Heart left ventricle (tissue), 13 donors: ENCODE results near the gene ISM1.

Experiments
- CTCF ChIP-seq, 12 donors: fragments of 200-600 bp; sonication (generic) in 4 of 12; IDR thresholded peaks; one replicate each; pipeline versions ENCODE4 v1.5.0 to v1.8.0; 2018 to 2022; ENCODE audit warnings: antibody characterized with exemption in 12 of 12, mild to moderate bottlenecking in 5 of 12
- POLR2A ChIP-seq, 2 donors: fragments of 450-650 bp; IDR thresholded peaks; one replicate each; pipeline ENCODE4 v1.6.1; 2017; ENCODE audit warnings: antibody characterized with exemption in 2 of 2, mild to moderate bottlenecking in 2 of 2, moderate library complexity in 2 of 2
- donor health status: ischemic (EF 13 %, LVEDD 7.1; RV severe dilation, severe dysfunction).
- donor health status: DM: no; HTN: yes; CAD: no.
- donor health status: DM: no; HTN: no; CAD: no.
- donor health status: ischemic (EF 25% LVEDD 6.9; RV normal size, moderate dysfunction).
- donor health status: ischemic (EF 25% LVEDD 5.7; RV mildly dilated, moderate dysfunction).
- donor health status: ischemic (EF 35%, LVEDD 5.7; RV mildly dilated, moderate dysfunction).
- donor health status: nonischemic (EF 11% LVEDD 7.7; RV severe dilation, severe dysfunction).
- donor health status: DM: yes; HTN: yes; CAD: no.
- donor health status: PGD.
- donor health status: ischemic (EF 29% LVEDD 5.4; RV normal size, mild dysfunction).
- donor health status: nonischemic (EF 23%, LVEDD 6.1; RV moderate dilation, normal function).

GRCh38 chr20:13262302-13262650 lies 41.2 kb downstream of the ISM1 start:
- TF ChIP-seq POLR2A (IDR thresholded peaks at IDR 0.05) (no peak), CTCF (IDR thresholded peaks at IDR 0.05) (no peak)
